Left kidney (tissue), 2 donors: ENCODE measurements around the gene HSD11B1L. TPM values are rescaled to one million over a fixed set of nuclear protein-coding genes. Genes with fewer than 3 reads are reported as not detected.
"Not testable (repeated sequence)": the region's sequence is repeated elsewhere in the genome, so short reads cannot be mapped to it uniquely, and the experiment has no call there.

Source experiments
- DNase-seq: peaks from one replicate; pipeline ENCODE4 v3.0.0-alpha.2; 2013
- polyA plus RNA-seq: library from polyadenylated mRNA; unstranded; fragments of 120-200 nt; gene quantifications from one replicate; pipeline ENCODE4 v1.2.1, GENCODE V29; 2013; ENCODE audit not compliant: insufficient read length

The HSD11B1L gene
- polyA plus RNA-seq, 1 donor = 8.9 TPM

- no peak for DNase-seq
Observed at GRCh38 chr19:5697890-5698634, 17.2 kb downstream of the HSD11B1L start.

DNA sequence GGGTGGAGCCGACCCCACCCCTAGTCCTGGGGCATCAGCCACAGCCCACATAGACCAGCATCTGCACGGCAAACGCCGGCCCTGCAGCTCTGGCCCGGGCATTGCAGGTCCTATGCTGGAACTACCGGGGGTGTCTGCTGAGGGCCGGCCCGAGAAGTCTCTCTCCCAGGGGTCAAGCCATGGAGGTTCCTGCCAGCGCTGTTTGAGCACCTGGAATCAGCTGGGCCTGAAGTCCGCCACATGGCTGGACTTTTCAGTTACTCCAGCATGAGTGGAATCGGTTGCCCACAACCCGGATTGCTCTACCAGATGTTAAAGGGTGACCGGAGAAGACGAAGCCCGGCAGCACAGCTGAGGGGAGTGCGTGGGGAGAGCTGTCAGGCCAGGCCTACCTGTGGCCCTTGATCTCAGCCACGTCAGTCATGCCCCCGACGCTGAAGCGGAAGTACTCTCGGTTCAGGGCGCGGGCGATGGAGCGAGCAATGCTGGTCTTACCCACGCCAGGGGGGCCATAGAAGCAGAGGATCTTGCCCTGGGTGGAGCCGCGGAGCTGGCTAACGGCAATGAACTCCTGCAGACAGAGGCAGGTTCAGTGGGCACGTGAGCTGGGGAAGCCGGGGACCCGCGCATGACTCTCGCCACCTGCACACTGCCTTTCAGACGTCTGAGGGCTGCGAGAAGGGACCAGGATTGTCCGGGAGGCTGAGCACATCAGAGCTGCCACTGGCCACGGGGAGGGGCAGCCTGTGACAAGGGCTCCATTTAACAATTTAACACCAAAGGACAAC lies 18.0 kb downstream of the HSD11B1L start:
- no peak for DNase-seq

GRCh38 chr19:5700455-5701092 lies 19.7 kb downstream of the HSD11B1L start:
- no peak for DNase-seq

DNA sequence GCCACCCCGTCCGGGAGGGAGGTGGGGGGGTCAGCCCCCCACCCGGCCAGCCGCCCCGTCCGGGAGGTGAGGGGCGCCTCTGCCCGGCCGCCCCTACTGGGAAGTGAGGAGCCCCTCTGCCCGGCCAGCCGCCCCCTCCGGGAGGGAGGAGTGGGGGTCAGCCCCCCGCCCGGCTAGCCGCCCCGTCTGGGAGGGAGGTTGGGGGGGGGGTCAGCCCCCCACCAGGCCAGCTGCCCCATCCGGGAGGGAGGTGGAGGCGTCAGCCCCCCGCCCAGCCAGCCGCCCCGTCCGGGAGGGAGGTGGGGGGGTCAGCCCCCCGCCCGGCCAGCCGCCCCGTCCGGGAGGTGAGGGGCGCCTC lies 21.2 kb downstream of the HSD11B1L start:
- not testable (repeated sequence) for DNase-seq

GRCh38 chr19:5703819-5704818 lies 23.3 kb downstream of the HSD11B1L start:
- DNase-seq = no peak

- no peak for DNase-seq
Observed at GRCh38 chr19:5705552-5705951, 24.7 kb downstream of the HSD11B1L start.

- no peak for DNase-seq
Observed at GRCh38 chr19:5706876-5707573, 26.2 kb downstream of the HSD11B1L start.

GRCh38 chr19:5707576-5708575 lies 27.0 kb downstream of the HSD11B1L start:
- no peak for DNase-seq

GRCh38 chr19:5711025-5711424 lies 30.2 kb downstream of the HSD11B1L start:
- DNase-seq = no peak

GRCh38 chr19:5711713-5712161 lies 30.9 kb downstream of the HSD11B1L start:
- DNase-seq = no peak

DNA sequence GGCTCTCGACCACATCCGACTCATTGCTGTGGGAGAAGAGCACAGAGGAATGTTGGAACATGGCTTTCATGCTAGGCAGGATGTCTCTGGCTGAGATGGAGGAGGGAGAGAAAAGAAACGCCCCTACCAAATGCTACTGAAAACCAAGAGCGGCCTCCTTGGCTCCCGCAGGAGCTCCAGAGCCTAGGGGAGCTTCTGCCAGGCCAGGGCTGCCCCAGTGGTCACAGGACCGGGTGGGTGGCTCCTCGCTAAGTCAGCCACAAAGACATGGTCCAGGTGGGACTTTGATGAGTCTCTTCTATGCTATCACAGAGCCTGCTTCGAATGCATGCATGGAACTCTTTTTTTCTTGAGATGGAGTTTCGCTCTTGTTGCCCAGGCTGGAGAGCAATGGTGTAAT lies 32.4 kb downstream of the HSD11B1L start:
- DNase-seq = no peak

DNA sequence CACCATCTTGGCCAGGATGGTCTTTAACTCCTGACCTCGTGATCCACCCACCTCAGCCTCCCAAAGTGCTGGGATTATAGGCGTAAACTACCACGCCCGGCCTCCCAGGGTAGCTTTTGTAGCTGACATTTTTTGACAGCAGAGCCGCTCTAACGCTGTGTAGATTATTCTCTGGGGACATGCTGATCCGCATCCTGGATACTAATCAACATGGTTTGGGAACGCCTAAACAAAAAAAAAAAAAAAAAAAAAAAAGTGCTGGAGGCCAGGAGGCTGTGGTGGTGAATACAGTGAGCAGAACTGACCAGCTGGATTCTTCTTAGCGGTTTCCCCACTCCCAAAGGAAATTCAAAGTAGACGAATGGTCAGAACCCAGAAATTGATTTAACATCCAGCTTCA lies 34.0 kb downstream of the HSD11B1L start:
- DNase-seq = no peak

- no peak for DNase-seq
Observed at GRCh38 chr19:5717215-5717935, 36.5 kb downstream of the HSD11B1L start.

- DNase-seq = no peak
Observed at GRCh38 chr19:5718037-5718578, 37.3 kb downstream of the HSD11B1L start.

GRCh38 chr19:5718579-5719273 lies 37.9 kb downstream of the HSD11B1L start:
- DNase-seq = no peak

DNA sequence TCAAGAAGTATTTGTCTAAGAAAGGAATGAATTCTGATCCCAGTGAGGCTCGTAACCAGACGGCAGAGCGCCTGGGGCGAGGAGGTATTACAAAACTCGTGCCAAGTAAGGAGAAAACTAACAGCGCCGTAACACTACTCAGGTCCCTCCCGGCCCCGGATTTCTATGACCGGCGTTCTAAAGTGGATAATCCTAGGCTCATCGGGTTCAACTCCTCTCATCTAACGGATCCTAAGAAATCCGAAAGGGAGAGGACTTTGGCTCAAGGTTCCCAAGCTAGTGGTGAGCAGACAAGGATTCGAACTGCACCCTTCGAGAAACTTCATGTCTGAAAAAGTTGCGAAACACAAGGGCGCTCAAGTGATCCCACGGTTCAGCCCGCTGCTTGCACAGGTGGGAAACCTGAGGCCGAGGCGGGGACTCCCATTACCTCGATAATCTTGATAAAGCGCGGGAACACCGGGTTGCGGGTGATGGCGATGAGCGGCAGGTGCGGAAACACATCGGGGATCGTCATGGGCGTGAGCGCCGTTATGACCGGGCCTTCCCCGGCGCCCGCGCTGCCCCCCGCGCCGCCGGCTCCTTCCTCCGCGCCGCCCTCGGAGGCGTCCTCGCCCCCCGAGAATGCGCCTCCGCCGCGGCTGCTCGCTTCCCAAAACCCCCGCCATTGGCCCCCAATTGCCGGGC lies 38.6 kb downstream of the HSD11B1L start:
- no peak for DNase-seq
